ENCODE measurements around the gene NUCKS1.

The NUCKS1 gene, protein sequence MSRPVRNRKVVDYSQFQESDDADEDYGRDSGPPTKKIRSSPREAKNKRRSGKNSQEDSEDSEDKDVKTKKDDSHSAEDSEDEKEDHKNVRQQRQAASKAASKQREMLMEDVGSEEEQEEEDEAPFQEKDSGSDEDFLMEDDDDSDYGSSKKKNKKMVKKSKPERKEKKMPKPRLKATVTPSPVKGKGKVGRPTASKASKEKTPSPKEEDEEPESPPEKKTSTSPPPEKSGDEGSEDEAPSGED

DNA sequence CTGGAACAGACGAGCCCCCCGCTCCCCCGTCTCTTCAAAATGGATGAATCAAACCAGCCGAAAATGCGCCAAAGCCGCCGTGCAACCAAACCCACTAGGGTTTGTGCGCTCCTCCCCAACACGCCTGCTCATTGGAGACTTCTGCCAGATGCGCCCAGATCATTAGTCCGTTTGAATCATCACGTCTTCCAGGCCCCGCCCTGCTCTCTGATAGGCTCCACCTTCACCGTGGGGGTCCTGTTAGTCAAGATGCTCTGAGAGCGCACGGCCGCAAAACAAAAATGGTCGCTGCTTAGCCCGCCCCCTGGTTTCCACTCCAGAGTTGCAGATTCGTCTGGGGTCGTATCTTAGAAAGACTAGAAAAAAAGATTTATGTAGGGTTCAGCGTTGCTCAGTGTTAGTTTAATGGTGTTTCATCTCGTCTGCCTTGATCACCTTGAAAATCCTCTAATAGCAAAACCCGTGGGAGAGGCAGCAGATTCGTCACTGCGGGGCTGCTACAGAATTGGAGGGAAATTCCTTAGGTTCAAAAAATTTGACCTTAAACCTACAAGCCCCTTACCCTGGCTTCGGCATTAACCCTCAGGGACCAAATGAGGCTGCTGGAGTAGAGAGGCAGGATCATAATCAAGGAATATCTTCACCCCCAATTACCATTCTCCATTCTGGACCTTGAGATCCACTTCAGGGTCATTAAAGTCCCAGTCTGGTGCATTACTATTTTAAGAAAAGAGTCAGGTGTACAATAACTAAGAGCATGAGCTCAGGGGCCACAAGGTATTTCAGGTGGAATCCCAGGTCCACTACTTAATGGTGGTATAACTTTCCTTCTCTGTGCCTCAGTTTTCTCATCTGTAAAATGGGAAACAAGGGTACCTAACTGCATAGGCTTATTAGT is at the start of gene NUCKS1:
NUCKS1 (minus strand) TSS at position 45 of the 898 bp plus-strand sequence. CDS start 209 bp downstream, outside the sequence.
- DNase-seq, result peak; percentile 98

- DNase-seq, result peak; percentile 23
These were observed 48.6 kb upstream of the NUCKS1 start for GRCh38 chr1:205798577-205798976.

GRCh38 chr1:205797168-205797567 is 47.2 kb upstream of the NUCKS1 start:
- DNase-seq, result no peak

GRCh38 chr1:205794011-205794730 is 44.2 kb upstream of the NUCKS1 start:
- no peak for DNase-seq

DNA sequence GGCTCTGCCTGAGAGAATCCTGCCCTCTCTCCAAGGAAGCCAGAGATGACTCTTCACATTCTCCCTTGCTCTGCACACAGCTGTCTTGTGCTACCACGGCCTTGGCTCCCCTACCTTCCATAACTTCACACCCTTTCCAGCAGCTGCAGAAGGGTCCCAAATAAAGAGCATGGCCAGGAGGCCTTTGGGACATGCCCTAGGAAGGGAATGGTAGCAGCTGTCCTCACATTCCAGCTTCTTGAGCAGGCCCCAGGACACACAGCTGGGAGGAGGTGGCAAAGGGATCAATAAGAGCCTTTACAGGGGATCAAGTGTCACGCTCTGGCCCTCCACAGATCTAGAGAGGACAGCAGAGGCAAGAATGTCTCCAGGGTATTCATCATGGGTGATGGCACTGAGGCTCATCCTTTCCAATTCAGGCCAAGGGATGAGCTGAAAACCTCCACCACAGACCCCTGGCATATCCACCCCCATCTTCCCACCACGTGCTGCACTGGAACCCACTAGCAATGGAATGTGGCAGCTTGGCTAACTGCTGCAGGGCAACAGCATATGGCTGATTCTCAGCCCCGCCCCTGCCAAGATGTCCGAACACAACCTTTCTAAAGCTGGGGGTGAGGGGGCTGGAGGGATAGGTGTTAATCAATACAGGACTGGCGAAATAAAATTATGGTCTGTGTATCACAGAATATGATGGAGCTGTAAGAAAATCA is 43.1 kb upstream of the NUCKS1 start:
- DNase-seq, result no peak

DNA sequence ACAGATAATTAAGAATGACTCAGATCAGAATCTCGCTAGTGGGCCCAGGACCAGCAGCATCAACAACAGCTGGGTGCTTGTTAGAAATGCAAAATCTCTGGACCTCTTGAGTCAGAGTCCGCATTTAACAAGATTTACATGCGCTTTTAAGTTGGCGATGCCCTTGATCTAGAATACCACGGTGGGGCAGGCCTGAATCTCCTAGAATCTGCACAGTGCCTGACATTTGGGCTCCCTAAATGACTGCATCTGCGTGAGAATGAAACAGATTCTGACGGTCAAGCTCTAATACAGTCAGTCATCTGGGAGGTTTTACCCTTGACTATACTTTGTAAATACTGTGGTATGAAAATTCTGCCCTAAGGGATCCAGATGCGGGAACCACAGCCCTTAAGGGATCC is 42.5 kb upstream of the NUCKS1 start:
- no peak for DNase-seq

- DNase-seq, result peak; percentile 57
These were observed 41.7 kb upstream of the NUCKS1 start for GRCh38 chr1:205791568-205792180.

GRCh38 chr1:205787287-205787916 is 37.4 kb upstream of the NUCKS1 start:
- DNase-seq, result no peak

DNA sequence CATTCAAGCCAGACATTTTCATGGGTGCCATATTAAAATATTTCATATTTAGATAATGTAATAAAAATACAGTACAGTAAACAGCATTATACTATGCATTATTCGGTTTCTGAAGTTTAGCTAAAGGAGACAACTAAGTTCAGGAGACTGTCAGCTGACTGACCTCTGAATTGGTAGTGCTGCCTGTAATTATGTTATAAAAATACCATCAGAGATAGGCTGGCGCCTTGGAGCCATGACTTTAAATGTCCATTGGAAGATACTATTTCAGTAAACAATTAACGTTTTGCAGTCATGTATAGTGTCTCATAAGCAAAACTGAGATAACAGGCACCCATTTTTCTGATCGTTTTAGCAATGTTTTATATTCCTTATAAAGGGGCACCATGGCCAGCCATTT is 36.6 kb upstream of the NUCKS1 start:
- DNase-seq, result no peak

DNA sequence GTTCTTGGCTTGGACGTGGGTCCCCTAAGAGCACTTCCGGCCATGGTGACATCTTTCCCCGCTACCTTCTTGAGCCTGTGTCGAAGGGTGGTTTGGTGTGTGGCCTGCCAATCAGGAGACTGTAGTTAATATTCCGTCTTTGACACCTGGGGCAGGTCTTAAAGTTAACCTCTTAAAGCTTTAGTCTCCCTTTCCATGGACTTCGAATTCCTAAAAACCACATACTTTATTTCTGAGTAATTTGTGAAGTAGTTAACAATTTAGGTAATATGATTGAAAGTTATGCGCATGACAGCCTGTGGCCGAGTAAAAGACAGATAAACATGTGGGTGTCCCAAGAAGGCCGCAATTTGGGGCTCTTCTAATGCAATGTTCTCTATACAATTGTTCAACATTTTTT is 35.5 kb upstream of the NUCKS1 start:
- DNase-seq, result no peak

DNA sequence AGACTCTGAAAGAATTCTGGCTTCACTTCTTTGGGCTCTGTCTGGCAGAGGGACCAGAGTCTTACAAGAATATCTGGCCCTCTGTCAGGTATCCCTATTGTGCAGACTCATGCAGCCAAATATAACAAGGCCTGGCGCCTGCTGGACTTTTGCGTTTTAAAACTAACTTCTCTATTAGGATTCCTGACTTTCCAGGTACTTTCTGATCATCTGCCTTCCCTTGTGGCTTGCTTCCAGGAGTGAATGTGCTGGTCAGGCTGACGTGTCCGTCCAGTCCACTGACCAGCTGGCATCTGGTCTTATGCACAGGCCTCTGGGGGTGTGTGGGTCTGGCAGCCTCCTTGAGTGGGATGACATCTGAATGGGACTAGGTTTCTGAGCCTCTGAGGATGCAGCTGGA is 33.9 kb upstream of the NUCKS1 start:
- no peak for DNase-seq

DNA sequence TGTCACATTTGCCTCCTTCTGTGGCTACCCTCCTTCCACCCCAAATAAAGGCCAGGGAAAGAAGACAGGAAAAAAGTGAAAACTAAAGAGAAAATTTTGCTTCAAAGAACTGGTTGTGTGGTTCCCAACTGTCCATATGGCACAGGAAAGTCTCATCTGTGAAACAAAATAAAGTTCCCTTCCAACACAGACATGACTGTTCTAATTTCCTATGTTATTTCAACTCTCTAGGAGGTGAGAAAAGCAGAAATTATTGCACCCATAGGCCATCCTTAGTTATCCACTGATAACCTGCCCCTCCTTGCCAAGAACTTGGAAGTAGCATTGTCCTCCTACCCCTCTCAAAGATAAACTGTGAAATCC is 33.4 kb upstream of the NUCKS1 start:
- no peak for DNase-seq

- no peak for DNase-seq
These were observed 32.8 kb upstream of the NUCKS1 start for GRCh38 chr1:205782627-205783432.

- DNase-seq, result no peak
These were observed 30.4 kb upstream of the NUCKS1 start for GRCh38 chr1:205780335-205780734.

DNA sequence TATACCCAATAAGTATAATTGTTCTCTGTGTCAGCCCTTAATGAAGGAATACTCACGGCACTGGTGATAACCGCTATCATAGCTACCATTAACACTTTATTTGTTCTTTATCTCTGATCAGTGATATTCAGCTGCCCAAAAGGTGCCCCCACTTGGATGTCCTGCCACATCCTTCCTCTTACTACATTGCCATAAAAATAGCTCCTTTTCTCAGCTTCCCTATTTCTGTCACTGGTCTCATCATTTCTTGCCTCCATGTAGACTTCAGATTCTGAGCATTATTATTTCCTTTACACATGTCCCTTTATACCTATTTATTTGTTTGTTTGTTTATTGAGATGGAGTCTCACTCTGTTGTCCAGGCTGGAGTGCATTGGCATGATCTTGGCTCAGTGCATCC is 28.0 kb upstream of the NUCKS1 start:
- DNase-seq, result no peak

DNA sequence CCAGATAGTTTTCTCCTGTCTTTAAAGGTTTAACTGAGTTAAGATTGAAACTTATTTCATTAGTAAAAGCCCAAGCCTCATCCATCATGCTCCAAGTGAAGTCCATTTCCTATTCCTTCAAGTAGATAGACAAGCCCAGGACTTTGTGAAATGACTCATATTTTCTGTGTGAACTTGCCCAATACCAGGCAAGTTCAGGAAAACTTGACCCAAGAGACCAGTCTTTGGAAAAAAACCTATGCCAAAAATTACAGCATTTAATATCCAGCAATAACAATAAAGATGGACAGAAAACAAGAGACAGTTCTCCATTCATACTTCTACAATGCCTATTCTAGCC is 25.7 kb upstream of the NUCKS1 start:
- no peak for DNase-seq

DNA sequence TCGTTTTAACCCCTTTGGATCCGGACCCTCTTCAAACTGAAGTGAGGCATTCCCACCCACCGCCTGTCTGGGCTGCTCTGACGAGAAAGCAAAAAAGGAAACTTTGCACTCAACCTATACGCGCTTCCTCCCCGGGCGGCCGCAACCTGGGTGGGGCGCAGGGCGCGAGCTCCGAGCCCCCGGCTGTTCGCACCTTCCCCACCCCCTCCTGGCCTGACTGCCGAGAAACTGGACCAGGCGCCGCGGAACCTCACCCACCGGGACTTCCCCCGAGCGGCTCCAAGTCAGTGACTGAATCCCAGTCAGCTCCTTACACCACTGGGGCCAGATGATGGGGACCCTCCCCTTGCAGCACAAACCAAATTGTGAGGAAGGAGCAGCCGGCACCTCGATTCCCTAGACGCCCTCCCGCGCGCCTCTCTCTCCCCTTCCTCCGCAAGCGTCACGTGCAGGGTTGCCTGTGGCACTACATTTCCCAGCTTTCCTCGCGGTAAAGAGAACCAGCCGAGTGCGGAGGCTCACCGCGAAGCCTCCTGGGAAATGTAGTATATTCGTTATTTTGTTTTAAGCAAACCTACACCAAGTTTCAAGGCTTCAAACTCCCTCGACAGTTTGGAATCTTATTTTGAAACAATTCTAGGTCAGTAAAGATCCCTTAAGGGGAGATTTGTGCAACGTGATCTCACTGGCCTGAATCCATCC is 25.2 kb upstream of the NUCKS1 start, which contains the start of gene RAB29:
RAB29 (minus strand) TSS at position 468 of the 702 bp plus-strand sequence. CDS start 526 bp downstream, outside the sequence.
- peak; percentile 77 for DNase-seq

DNA sequence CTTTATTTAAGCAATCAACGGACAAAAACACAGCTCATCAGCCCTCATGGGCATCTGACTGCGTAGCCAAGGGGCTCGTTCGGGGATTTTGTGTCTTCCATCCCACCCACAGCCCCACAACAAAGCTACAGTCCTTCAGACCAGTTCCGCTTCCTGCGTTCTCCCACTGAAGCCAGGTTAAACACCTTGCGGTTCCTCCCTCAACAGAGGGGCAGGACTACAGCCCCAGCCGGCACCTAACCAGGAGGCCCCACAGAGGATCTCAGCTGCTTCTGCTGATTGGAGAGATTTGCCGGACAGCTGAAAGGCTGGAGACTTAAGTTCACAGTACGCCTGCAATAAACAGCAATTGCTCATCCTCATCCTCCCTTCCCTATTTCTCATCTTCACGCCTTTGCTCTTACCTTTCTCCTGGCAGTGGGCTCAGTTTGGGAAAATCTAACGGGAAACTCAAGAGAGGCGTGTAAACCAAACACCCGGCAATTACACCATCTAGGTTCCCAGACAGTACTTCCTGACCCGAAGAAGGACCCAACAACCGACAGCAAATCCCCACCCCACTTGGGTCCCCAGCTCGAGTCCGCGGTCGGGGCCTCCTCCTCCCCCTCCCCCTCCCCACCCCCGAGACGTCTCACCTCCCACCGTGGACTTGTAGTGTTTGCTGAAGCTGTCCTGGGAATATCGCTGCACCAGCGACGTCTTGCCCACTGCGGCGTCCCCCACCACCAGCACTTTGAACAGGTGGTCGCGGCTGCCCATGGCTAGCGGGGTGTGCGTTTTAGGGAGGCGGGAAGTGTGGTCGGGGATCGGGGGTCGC is 24.4 kb upstream of the NUCKS1 start:
- DNase-seq, result peak; percentile 69

DNA sequence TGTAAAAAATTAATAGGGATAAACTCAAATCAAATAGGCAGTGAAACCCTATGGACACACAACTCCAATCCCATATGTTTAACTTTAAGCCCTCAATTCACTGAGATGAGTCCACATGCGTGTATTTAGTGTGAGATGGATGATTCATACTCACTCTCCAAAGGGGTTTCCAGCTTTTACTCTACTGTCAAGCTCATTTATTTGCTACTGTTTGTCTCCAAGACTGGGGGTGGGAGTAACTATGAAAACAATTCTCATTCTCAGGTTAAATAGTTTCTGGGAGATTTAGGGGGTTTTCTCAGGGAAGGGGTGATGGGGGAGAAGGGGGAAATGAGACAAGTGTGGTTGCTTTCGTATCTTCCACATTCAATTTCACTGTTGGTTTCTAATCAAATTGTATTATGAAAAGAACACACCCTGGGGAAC is 22.6 kb upstream of the NUCKS1 start:
- DNase-seq, result no peak

- no peak for DNase-seq
These were observed 20.6 kb upstream of the NUCKS1 start for GRCh38 chr1:205770618-205771017.

Measured in NCI-H510A treated with DMSO at 0.1 percent for 48 hours (cell line).